GM12878 (cell line): Measurements from ENCODE around the gene CFAP107. TPM values are rescaled to one million over a fixed set of nuclear protein-coding genes. Genes with fewer than 3 reads are reported as not detected.

Experiments
- ATAC-seq: fragments of 200-7000 bp; cut with Tn5 transposase; 3 replicates; pipeline ENCODE4 v1.9.1; 2020; ENCODE audit warnings: mild to moderate bottlenecking, moderate library complexity
- Bru-seq: library from RNA; stranded (reverse); fragments of 400-500 nt; gene quantifications from one replicate; lab custom pipeline; 2021; lab: Mats Ljungman, UMichigan
- BruChase-seq, 2 experiments: library from RNA; stranded (reverse); fragments of 400-500 nt; gene quantifications; one replicate each; lab custom pipeline; 2021; lab: Mats Ljungman, UMichigan
- BruUV-seq: library from RNA; stranded (reverse); fragments of 400-500 nt; replicated peaks from 2 replicates; lab custom pipeline; 2021; lab: Mats Ljungman, UMichigan
- CTCF ChIA-PET: fragments of 300-600 bp; sonication (Branson Sonifier 250); formaldehyde crosslinking; extraction: SDS; loops from one replicate; lab custom pipeline; 2021; ENCODE audit warnings: inconsistent platforms; lab: Yijun Ruan, JAX
- POLR2A ChIA-PET: fragments of 350-600 bp; formaldehyde crosslinking; extraction: SDS; loops from one replicate; lab custom pipeline; 2021; ENCODE audit warnings: inconsistent platforms; lab: Charles Lee
- RAD21 ChIA-PET: fragments of 300-600 bp; sonication (Branson Sonifier 250); formaldehyde crosslinking; loops from one replicate; lab custom pipeline; 2023; ENCODE audit warnings: antibody characterized with exemption; ENCODE audit not compliant: unreplicated experiment; lab: Charles Lee
- SMC1A ChIA-PET: fragments of 300-600 bp; sonication (Branson Sonifier 250); formaldehyde crosslinking; loops from one replicate; lab custom pipeline; 2023; ENCODE audit not compliant: unreplicated experiment, uncharacterized antibody; lab: Charles Lee
- DNase-seq: peaks from one replicate; pipeline ENCODE4 v3.0.0-alpha.2; 2011; ENCODE audit warnings: low read depth, low spot score
- FAIRE-seq: peaks from 3 replicates; lab custom pipeline; 2011; peaks lifted over from hg19 to GRCh38; lab: Jason Lieb, UNC
- H2AFZ ChIP-seq: 2 replicates; pipeline ENCODE4 v1.6.0; 2011; ENCODE audit warnings: low read depth, low read length, control low read depth; ENCODE audit not compliant: control insufficient read depth
- H3K27ac ChIP-seq: 2 replicates; pipeline ENCODE4 v1.5.1; 2011; ENCODE audit warnings: control low read depth; ENCODE audit not compliant: control insufficient read depth, insufficient read depth
- H3K27me3 ChIP-seq, 2 experiments: replicated peaks in 1 of 2; 2 replicates each; pipeline versions ENCODE4 v1.6.0 to v1.6.1; 2011; ENCODE audit warnings: low read length in 1 of 2; ENCODE audit not compliant: control insufficient read depth in 2 of 2, insufficient read depth in 2 of 2
- H3K36me3 ChIP-seq, 2 experiments: 2 replicates each; pipeline ENCODE4 v1.5.1; 2011; ENCODE audit warnings: low read length in 1 of 2; ENCODE audit not compliant: control insufficient read depth in 2 of 2, insufficient read depth in 2 of 2
- H3K4me1 ChIP-seq: 2 replicates; pipeline ENCODE4 v1.6.1; 2011; ENCODE audit warnings: mild to moderate bottlenecking, low read length, moderate library complexity, mixed read lengths; ENCODE audit not compliant: control insufficient read depth, insufficient read depth
- H3K4me2 ChIP-seq: 2 replicates; pipeline ENCODE4 v1.6.0; 2011; ENCODE audit warnings: control low read depth; ENCODE audit not compliant: control insufficient read depth, insufficient read depth
- H3K4me3 ChIP-seq: fragments of 200-600 bp; sonication (generic); 2 replicates; pipeline ENCODE4 v1.5.1; 2016
- H3K79me2 ChIP-seq: 2 replicates; pipeline ENCODE4 v1.6.0; 2011; ENCODE audit warnings: low read length; ENCODE audit not compliant: control insufficient read depth, insufficient read depth
- H3K9ac ChIP-seq: 2 replicates; pipeline ENCODE4 v1.8.0; 2011; ENCODE audit warnings: low read length, control low read depth, mixed read lengths; ENCODE audit not compliant: control insufficient read depth, insufficient read depth
- H3K9me3 ChIP-seq: replicated peaks from 3 replicates; pipeline ENCODE4 v1.5.1; 2011; ENCODE audit warnings: mild to moderate bottlenecking, low read length; ENCODE audit not compliant: control insufficient read depth, insufficient read depth
- H4K20me1 ChIP-seq: 2 replicates; pipeline ENCODE4 v1.6.0; 2011; ENCODE audit not compliant: control insufficient read depth, insufficient read depth
- EGR1 ChIP-seq, 2 experiments: IDR thresholded peaks; 1 replicate in 1 of 2; 2 replicates in 1 of 2; pipeline ENCODE4 v1.6.1; 2011 to 2012; ENCODE audit warnings: low read depth in 2 of 2, low read length in 2 of 2, borderline replicate concordance in 1 of 2, mild to moderate bottlenecking in 1 of 2, moderate library complexity in 1 of 2
- HCFC1 ChIP-seq: fragments of 150-350 bp; IDR thresholded peaks from 2 replicates; pipeline ENCODE4 v1.6.1; 2014; ENCODE audit warnings: low read length
- RBBP5 ChIP-seq: fragments of 200-600 bp; sonication (generic); conservative IDR thresholded peaks from 2 replicates; pipeline ENCODE4 v1.6.1; 2016
- RUNX3 ChIP-seq: IDR thresholded peaks from 2 replicates; pipeline ENCODE4 v1.6.1; 2012; ENCODE audit warnings: low read length, inconsistent platforms
- ZNF622 ChIP-seq: fragments of 450-650 bp; IDR thresholded peaks from 2 replicates; pipeline ENCODE4 v1.6.1; 2017; ENCODE audit warnings: mild to moderate bottlenecking, inconsistent platforms
- WGBS: methylation state at CpG from one replicate; pipeline ENCODE4 v1.1.6; 2016; ENCODE audit warnings: low lambda C conversion rate; ENCODE audit not compliant: insufficient replicate concordance, insufficient coverage; ENCODE audit errors: missing lambda C conversion rate; 5-methylcytosine and 5-hydroxymethylcytosine counted together
- in situ Hi-C: fragments of 300-500 bp; cut with MboI; formaldehyde crosslinking; loops from 9 replicates; pipeline ENCODE4 v1.14.3; 2018; ENCODE audit warnings: mixed read lengths
- intact Hi-C: fragments of 100-400 bp; cut with micrococcal nuclease; formaldehyde crosslinking; loops from one replicate; pipeline ENCODE4 v1.14.2; 2022; ENCODE audit not compliant: unreplicated experiment
- long read RNA-seq, 2 experiments: library from polyadenylated mRNA; unstranded; transcript quantifications; one replicate each; pipeline ENCODE4 v2.0.0, GENCODE V29; 2019 to 2020
- polyA minus RNA-seq, 3 experiments: library from RNA; depleted of rRNA, polyadenylated mRNA; stranded (reverse); fragments of >200 nt; gene quantifications; 2 replicates each; pipeline ENCODE4 v1.2.3, GENCODE V29; 2011
- polyA plus RNA-seq, 11 experiments: library from polyadenylated mRNA; depleted of rRNA in 4 of 11; unstranded in 6 of 11; stranded (reverse) in 5 of 11; fragments of >200 nt; fragmentation: Nextera tagmentation in 4 of 11; fragmentation: Illumina TruSeq in 1 of 11; extraction: Ambion mirVana in 4 of 11; extraction: Trizol in 1 of 11; gene quantifications; 1 replicate in 1 of 11; 2 replicates in 10 of 11; pipeline versions ENCODE4 v1.2.1 to v1.2.3, GENCODE V29; 2011 to 2016; ENCODE audit warnings: inconsistent platforms in 2 of 11, missing spikeins in 2 of 11, low read depth in 1 of 11
- total RNA-seq, 4 experiments: library from RNA; depleted of rRNA in 3 of 4; stranded (reverse); fragments of >200 nt in 3 of 4; fragmentation: Illumina TruSeq in 1 of 4; extraction: Trizol in 1 of 4; gene quantifications; 2 replicates each; pipeline versions ENCODE4 v1.2.1 to v1.2.3, GENCODE V29; 2013 to 2021

Gene CFAP107, protein sequence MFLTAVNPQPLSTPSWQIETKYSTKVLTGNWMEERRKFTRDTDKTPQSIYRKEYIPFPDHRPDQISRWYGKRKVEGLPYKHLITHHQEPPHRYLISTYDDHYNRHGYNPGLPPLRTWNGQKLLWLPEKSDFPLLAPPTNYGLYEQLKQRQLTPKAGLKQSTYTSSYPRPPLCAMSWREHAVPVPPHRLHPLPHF
- total RNA-seq (2013; cell fraction: nucleolus; rRNA removed) = not detected in 2 replicates
- total RNA-seq (2014; rRNA removed) = not detected in 2 replicates
- not detected in 2 replicates for total RNA-seq (2014; rRNA removed; fragmentation: Illumina TruSeq; extraction: Trizol)
- not detected in 2 replicates for total RNA-seq (2021)
- not detected for polyA plus RNA-seq (2011; ENCODE audit: low read depth)
- polyA plus RNA-seq (2011; rRNA removed) = not detected in 2 replicates
- polyA plus RNA-seq (2011; cell fraction: cytosol; rRNA removed) = not detected in 2 replicates
- polyA plus RNA-seq (2011; cell fraction: nucleus; rRNA removed) = not detected in 2 replicates
- not detected in 2 replicates for polyA plus RNA-seq (2012)
- not detected in 2 replicates for polyA plus RNA-seq (2014; fragmentation: Illumina TruSeq; extraction: Trizol)
- polyA plus RNA-seq (2014; fragmentation: Nextera tagmentation; extraction: Ambion mirVana) = not detected
- not detected in 2 replicates for polyA plus RNA-seq (2014; rRNA removed)
- polyA plus RNA-seq (2016; fragmentation: Nextera tagmentation; extraction: Ambion mirVana) = not detected
- not detected in 2 replicates for polyA minus RNA-seq (2011; rRNA and poly(A)+ RNA removed)
- polyA minus RNA-seq (2011; cell fraction: cytosol; rRNA and poly(A)+ RNA removed) = not detected in 2 replicates
- polyA minus RNA-seq (2011; cell fraction: nucleus; rRNA and poly(A)+ RNA removed) = not detected in 2 replicates
- not detected for Bru-seq, nascent RNA
- percentile 6 among the genes with signal in this experiment for BruChase-seq, experiment 1, labeled RNA remaining after a 6-hour chase
- percentile 5 among the genes with signal in this experiment for BruChase-seq, experiment 2, labeled RNA remaining after a 2-hour chase
- long read RNA-seq, experiment 1 = 0 reads
- long read RNA-seq, experiment 2 = 0 reads

DNA sequence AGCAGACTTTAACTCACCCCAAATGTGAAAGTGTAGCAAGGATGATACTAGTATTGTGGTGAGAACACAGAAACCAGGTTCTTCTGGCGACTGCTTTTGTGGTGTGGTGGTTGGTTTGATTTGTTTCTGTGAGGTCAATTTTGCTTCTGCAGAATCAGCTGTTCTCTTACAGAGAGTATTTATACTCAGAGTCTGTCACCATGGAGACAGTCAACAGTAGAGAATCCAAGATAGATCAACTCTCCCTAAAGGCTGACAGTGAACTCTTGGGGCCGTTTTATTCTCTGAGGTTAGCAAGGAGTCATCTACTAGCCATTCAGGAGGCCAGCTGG, at the start of gene CFAP107:
Gene CFAP107 (plus strand): TSS at position 209 of the 332 bp plus-strand sequence. CDS start 231 bp downstream, outside the sequence.
- ChIA-PET RAD21 (no interaction called here), CTCF (no interaction called here)
- in situ Hi-C loops = no loop called here
- no peak for TF ChIP-seq EGR1 (IDR thresholded peaks at IDR 0.05; ENCODE audit: borderline replicate concordance in 1 of 2, low read depth in 2 of 2, low read length in 2 of 2)
- TF ChIP-seq RUNX3 = peak; percentile 67
- TF ChIP-seq, all 136 proteins: peak for 1
- Histone ChIP-seq H3K9me3 (no peaks in the 10 kb centered on the region; the same call in 2 of the 3 replicates), H3K79me2 (no peaks in the 10 kb centered on the region), H3K4me3 (no peak within 1 kb of the TSS), H2AFZ (no peak within 1 kb of the TSS), H3K36me3 (no peaks in the 10 kb centered on the region), H3K4me2 (no peak within 1 kb of the TSS), H3K27ac (no peak within 1 kb of the TSS), H4K20me1 (no peaks in the 10 kb centered on the region), H3K4me1 (no peaks in the 10 kb centered on the region), H3K27me3 (no peaks in the 10 kb centered on the region; a peak in 1 of 4 replicates), H3K9ac (no peak within 1 kb of the TSS)
- ChIA-PET SMC1A (no interaction called here), POLR2A (no interaction called here)
- peak; percentile 35 for ATAC-seq
- DNase-seq = no peak
- intact Hi-C loops = no loop called here
- no peak for FAIRE-seq
- no TSS peak for BruUV-seq
- WGBS = 0% methylated on average over 2 of the region's 2 CpGs

DNA sequence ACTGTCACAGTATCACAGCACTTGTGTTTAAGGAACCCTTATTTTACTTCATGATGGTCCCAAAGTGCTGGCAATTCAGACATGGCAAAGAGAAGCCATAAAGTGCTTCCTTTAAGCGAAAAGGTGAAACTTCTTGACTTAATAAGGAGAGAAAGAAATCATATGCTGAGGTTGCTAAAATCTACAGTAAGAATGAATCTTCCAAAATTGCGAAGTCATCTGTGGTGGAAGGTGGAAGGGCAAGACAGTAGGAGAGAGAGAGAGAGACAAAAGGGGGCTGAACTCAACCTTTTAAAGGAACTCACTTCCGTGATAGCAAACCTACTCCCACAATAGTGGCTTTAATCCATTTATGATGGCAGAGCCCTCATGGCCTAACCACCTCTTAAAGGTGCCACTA, 49.3 kb upstream of the CFAP107 start:
- BruUV-seq = no TSS peak
- intact Hi-C loops = no loop called here
- no peak for FAIRE-seq

More for the DNA sequence above, 49.3 kb upstream of the CFAP107 start:
- CTCF ChIA-PET = no interaction called here
- in situ Hi-C loops = no loop called here
- no peak overlapping the region for H3K27ac ChIP-seq
- SMC1A ChIA-PET = no interaction called here
- H3K9ac ChIP-seq = no peak overlapping the region
- no peak for DNase-seq
- RAD21 ChIA-PET = no interaction called here
- H3K4me2 ChIP-seq = no peak overlapping the region
- no peak overlapping the region for H2AFZ ChIP-seq
- POLR2A ChIA-PET = no interaction called here
- H3K27me3 ChIP-seq = no peaks in the 10 kb centered on the region; a peak in 1 of 4 replicates
- TF ChIP-seq HCFC1 (no peak), ZNF622 (no peak), RBBP5 (no peak)
- no peaks in the 10 kb centered on the region for H3K4me1 ChIP-seq
- H3K9me3 ChIP-seq = no peaks in the 10 kb centered on the region
- WGBS = 7% methylated on average over 3 of the region's 3 CpGs
- H3K36me3 ChIP-seq = no peaks in the 10 kb centered on the region
- no peaks in the 10 kb centered on the region for H4K20me1 ChIP-seq
- H3K4me3 ChIP-seq = no peak overlapping the region
- no peak for ATAC-seq
- no peaks in the 10 kb centered on the region for H3K79me2 ChIP-seq
